Measurements from ENCODE around the gene KCNK10.

The KCNK10 gene

DNA sequence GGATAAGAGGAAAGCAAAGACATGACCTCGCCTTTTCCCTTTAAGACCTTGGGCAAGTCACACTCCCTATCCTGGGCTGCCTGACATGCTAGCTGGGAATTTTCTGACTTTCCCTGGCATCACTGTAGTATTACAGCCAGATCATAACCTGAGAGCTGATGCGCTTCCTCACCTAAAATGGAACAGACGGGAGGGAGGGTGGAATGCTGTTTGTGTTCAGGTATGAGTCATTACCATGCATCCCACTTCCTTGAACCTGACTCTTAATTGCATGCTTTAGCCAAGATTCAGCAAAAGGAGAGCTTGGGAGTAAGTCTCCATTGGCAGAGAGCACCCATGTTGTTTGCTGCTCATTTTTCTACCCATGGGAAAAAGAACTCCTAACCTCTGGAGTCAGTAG is 156.5 kb downstream of the KCNK10 start:
- Histone ChIP-seq H3K9me3 (ENCODE audit: insufficient read depth, low read length) (peaks cover 3% of the 10 kb centered on the region; the same call in 1 of the 2 replicates), H3K27me3 (ENCODE audit: insufficient read depth, insufficient read length) (no peaks in the 10 kb centered on the region), H3K4me1 (ENCODE audit: insufficient read depth, insufficient read length) (no peaks in the 10 kb centered on the region), H3K36me3 (ENCODE audit: insufficient read depth, insufficient read length, low read length) (no peaks in the 10 kb centered on the region), H3K9ac (ENCODE audit: insufficient read length, low read depth) (no peak overlapping the region), H3K4me3 (ENCODE audit: insufficient read length, low read depth) (no peak overlapping the region)
- TF ChIP-seq SUZ12 (IDR thresholded peaks at IDR 0.05; ENCODE audit: extremely low read depth, insufficient read depth, insufficient read length) (no peak), YY1 (IDR thresholded peaks at IDR 0.05; ENCODE audit: insufficient read depth, insufficient read length) (no peak), ZNF274 (IDR thresholded peaks at IDR 0.05; ENCODE audit: low read depth, low read length) (no peak)
- no peak for DNase-seq (ENCODE audit: low read depth, low spot score)

DNA sequence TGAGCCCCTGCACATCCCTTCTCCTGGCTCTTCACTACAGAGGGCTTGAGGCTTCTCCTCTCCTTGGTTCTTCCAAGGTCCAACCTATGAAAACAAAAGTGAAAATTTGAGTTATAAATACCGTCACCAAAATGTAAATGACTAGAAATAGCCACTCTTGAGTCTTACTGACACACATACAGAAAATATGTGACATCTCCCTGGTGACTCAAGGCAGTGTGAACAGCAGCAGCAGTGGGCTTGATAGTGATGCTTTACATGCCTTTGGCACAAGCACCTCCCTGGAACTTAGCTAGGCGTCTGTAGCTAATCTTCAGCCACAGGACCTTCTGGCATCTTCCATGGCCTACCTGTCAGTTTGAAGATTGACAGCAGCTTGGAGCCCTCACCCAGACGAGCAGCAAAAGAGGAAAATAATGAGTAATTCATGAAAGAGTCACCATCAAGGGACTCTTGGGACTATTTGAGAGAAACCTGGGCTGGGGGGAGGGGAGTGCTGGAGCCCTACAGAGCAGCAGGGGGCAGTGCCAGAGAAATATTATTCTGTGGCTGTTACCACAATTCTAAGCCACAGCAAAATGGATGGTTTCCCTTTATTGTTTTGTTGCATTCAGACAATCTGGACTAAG is 158.0 kb downstream of the KCNK10 start:
- no peak for DNase-seq (ENCODE audit: low read depth, low spot score)
- TF ChIP-seq YY1 (IDR thresholded peaks at IDR 0.05; ENCODE audit: insufficient read depth, insufficient read length) (no peak), ZNF274 (IDR thresholded peaks at IDR 0.05; ENCODE audit: low read depth, low read length) (no peak), SUZ12 (IDR thresholded peaks at IDR 0.05; ENCODE audit: extremely low read depth, insufficient read depth, insufficient read length) (no peak)
- no peak overlapping the region for H3K9ac ChIP-seq (ENCODE audit: insufficient read length, low read depth)
- H3K4me1 ChIP-seq (ENCODE audit: insufficient read depth, insufficient read length): no peaks in the 10 kb centered on the region
- H3K4me3 ChIP-seq (ENCODE audit: insufficient read length, low read depth): no peak overlapping the region
- H3K36me3 ChIP-seq (ENCODE audit: insufficient read depth, insufficient read length, low read length): no peaks in the 10 kb centered on the region
- H3K27me3 ChIP-seq (ENCODE audit: insufficient read depth, insufficient read length): no peaks in the 10 kb centered on the region
- H3K9me3 ChIP-seq (ENCODE audit: insufficient read depth, low read length): peaks cover 3% of the 10 kb centered on the region; the same call in 1 of the 2 replicates

DNA sequence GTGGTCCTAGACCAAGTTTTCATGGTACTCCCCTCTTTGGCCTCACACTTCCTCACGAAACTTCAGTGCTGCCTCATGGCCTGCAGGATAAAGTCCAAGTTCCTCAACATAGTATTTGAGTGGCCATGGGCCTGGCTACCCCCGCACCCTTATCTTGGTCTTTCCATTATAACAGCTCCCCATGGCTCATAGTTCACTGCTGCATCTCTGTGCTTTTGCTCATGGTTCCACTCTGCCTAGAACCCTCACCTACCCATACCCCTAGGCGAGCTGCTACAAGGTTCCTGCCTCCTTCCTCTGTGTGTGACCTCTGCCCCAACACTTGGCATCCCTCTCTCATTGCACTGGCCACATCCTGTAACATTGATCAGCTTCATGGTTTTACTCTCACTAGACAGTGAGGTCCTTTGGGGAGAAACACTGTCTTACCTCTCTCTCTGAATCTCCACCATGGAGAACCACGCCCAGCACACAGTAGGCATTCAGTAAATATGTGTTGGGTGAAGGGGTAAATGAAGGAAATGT is 159.3 kb downstream of the KCNK10 start:
- no peak overlapping the region for H3K9ac ChIP-seq (ENCODE audit: insufficient read length, low read depth)

DNA sequence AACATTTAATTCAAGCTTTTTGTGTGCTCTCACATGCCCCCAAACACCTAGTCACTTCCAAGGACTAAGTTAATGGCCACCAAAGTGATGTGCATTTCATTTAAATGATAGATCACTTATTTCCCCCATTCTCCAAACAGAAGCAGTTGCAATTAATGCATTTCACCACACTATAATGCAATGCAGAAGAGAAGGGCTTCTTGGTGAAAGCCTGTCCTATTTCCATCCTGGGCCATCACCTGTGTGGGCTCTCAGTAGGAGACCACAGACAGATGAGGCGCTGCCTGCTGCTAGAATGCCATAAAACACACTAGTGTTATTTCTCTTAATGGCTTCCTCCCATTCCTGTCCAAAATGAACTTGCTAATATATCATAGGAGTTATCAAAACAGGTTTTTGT is 166.9 kb downstream of the KCNK10 start:
- no peak for DNase-seq (ENCODE audit: low read depth, low spot score)
- Histone ChIP-seq H3K27me3 (ENCODE audit: insufficient read depth, insufficient read length) (no peaks in the 10 kb centered on the region), H3K4me3 (ENCODE audit: insufficient read length, low read depth) (no peak overlapping the region), H3K9ac (ENCODE audit: insufficient read length, low read depth) (no peak overlapping the region), H3K36me3 (ENCODE audit: insufficient read depth, insufficient read length, low read length) (no peaks in the 10 kb centered on the region), H3K4me1 (ENCODE audit: insufficient read depth, insufficient read length) (no peaks in the 10 kb centered on the region), H3K9me3 (ENCODE audit: insufficient read depth, low read length) (no peaks in the 10 kb centered on the region)
- TF ChIP-seq SUZ12 (IDR thresholded peaks at IDR 0.05; ENCODE audit: extremely low read depth, insufficient read depth, insufficient read length): no peak
- TF ChIP-seq ZNF274 (IDR thresholded peaks at IDR 0.05; ENCODE audit: low read depth, low read length): no peak
- TF ChIP-seq YY1 (IDR thresholded peaks at IDR 0.05; ENCODE audit: insufficient read depth, insufficient read length): no peak

More for the DNA sequence above, 159.3 kb downstream of the KCNK10 start:
- Histone ChIP-seq H3K4me1 (ENCODE audit: insufficient read depth, insufficient read length) (no peaks in the 10 kb centered on the region), H3K9me3 (ENCODE audit: insufficient read depth, low read length) (peaks cover 3% of the 10 kb centered on the region; the same call in 1 of the 2 replicates), H3K36me3 (ENCODE audit: insufficient read depth, insufficient read length, low read length) (no peaks in the 10 kb centered on the region), H3K4me3 (ENCODE audit: insufficient read length, low read depth) (no peak overlapping the region), H3K27me3 (ENCODE audit: insufficient read depth, insufficient read length) (no peaks in the 10 kb centered on the region)
- DNase-seq (ENCODE audit: low read depth, low spot score): no peak
- TF ChIP-seq YY1 (IDR thresholded peaks at IDR 0.05; ENCODE audit: insufficient read depth, insufficient read length) (no peak), SUZ12 (IDR thresholded peaks at IDR 0.05; ENCODE audit: extremely low read depth, insufficient read depth, insufficient read length) (no peak), ZNF274 (IDR thresholded peaks at IDR 0.05; ENCODE audit: low read depth, low read length) (no peak)

DNA sequence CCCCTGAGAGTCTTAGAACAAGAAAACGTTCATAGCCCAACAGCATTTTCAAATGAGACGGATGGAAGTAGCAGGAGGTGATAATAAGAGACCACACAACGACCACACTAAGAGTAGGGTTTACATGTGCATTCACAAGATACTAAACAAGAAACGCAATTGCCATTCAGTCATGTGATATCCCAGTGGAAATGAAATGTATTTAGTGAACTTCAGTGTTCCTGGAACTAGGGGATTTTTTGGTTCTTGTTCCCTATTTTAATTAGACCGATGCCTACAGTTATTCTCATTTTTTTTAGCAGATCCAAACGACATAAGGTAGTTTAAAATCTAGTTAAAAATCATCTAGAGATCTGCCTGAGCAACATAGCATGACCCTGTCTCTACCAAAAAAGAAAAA is 168.1 kb downstream of the KCNK10 start:
- TF ChIP-seq SUZ12 (IDR thresholded peaks at IDR 0.05; ENCODE audit: extremely low read depth, insufficient read depth, insufficient read length) (no peak), YY1 (IDR thresholded peaks at IDR 0.05; ENCODE audit: insufficient read depth, insufficient read length) (no peak), ZNF274 (IDR thresholded peaks at IDR 0.05; ENCODE audit: low read depth, low read length) (no peak)
- H3K4me3 ChIP-seq (ENCODE audit: insufficient read length, low read depth): no peak overlapping the region
- no peaks in the 10 kb centered on the region for H3K27me3 ChIP-seq (ENCODE audit: insufficient read depth, insufficient read length)
- DNase-seq (ENCODE audit: low read depth, low spot score): no peak
- H3K4me1 ChIP-seq (ENCODE audit: insufficient read depth, insufficient read length): no peaks in the 10 kb centered on the region
- H3K9ac ChIP-seq (ENCODE audit: insufficient read length, low read depth): no peak overlapping the region
- H3K9me3 ChIP-seq (ENCODE audit: insufficient read depth, low read length): no peaks in the 10 kb centered on the region
- H3K36me3 ChIP-seq (ENCODE audit: insufficient read depth, insufficient read length, low read length): no peaks in the 10 kb centered on the region

DNA sequence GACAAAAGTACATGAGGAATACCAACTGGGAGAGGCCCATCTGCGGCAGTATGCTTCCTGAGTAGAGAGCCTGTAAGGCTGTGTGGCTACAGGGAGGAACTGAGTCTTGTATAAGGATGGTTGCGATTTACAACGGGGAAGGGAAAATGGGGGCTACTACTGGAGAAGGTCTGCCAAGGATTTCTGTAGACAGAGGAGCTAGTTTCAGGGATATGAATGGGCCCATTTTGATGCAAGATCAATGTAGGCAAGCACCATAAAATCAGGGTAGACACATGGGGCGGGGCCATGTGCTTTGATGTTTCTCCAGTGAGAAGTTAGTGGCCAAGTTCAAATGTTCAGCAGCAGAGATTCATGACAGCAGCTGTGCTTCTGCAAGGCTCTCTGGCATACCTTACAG is 168.7 kb downstream of the KCNK10 start:
- no peak for DNase-seq (ENCODE audit: low read depth, low spot score)
- Histone ChIP-seq H3K4me3 (ENCODE audit: insufficient read length, low read depth) (no peak overlapping the region), H3K4me1 (ENCODE audit: insufficient read depth, insufficient read length) (no peaks in the 10 kb centered on the region), H3K9me3 (ENCODE audit: insufficient read depth, low read length) (no peaks in the 10 kb centered on the region), H3K9ac (ENCODE audit: insufficient read length, low read depth) (no peak overlapping the region), H3K36me3 (ENCODE audit: insufficient read depth, insufficient read length, low read length) (no peaks in the 10 kb centered on the region), H3K27me3 (ENCODE audit: insufficient read depth, insufficient read length) (no peaks in the 10 kb centered on the region)
- TF ChIP-seq YY1 (IDR thresholded peaks at IDR 0.05; ENCODE audit: insufficient read depth, insufficient read length) (no peak), ZNF274 (IDR thresholded peaks at IDR 0.05; ENCODE audit: low read depth, low read length) (no peak), SUZ12 (IDR thresholded peaks at IDR 0.05; ENCODE audit: extremely low read depth, insufficient read depth, insufficient read length) (no peak)

DNA sequence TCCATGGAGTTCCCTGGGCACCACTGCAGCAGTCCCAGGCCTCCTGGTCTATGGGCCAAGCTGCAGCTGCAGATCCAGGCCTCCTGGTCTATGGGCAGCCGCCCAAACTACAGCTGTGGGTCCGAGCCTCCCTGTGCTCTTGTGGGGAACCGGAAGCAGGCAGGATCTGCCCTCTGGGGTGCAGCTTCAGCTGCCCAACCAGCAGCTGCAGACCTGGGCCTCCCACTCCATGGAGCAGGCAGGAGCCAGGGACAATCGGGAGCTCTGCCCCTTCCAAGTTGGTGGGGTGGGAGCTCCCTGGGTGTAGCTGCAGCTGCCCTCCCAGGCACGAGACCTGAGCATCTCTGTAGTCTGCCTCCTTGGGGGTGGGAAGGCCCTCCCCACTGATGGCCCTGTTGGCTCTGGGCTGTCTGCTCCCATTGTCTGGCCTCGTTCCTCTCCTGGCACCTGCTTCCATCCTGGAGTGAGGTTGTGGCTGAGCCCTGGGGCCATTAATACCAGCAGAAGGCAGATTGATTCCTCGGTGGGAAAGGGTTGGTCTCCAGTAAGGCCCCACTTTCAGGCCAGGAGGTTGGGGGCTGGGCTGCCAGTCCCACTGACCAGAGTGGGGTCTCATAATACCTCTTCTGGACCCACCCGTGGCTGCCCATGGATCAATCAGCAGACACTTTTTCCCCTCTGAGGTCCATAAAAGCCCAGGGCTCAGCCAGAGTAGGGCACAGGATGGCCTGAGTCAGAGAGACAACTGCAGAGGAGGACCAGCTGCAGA is 176.0 kb downstream of the KCNK10 start:
- no peaks in the 10 kb centered on the region for H3K27me3 ChIP-seq (ENCODE audit: insufficient read depth, insufficient read length)
- no peak overlapping the region for H3K9ac ChIP-seq (ENCODE audit: insufficient read length, low read depth)
- DNase-seq (ENCODE audit: low read depth, low spot score): no peak
- no peaks in the 10 kb centered on the region; the same call in 1 of the 2 replicates for H3K9me3 ChIP-seq (ENCODE audit: insufficient read depth, low read length)
- no peaks in the 10 kb centered on the region for H3K4me1 ChIP-seq (ENCODE audit: insufficient read depth, insufficient read length)
- TF ChIP-seq ZNF274 (IDR thresholded peaks at IDR 0.05; ENCODE audit: low read depth, low read length): no peak
- TF ChIP-seq YY1 (IDR thresholded peaks at IDR 0.05; ENCODE audit: insufficient read depth, insufficient read length): no peak
- TF ChIP-seq SUZ12 (IDR thresholded peaks at IDR 0.05; ENCODE audit: extremely low read depth, insufficient read depth, insufficient read length): no peak
- no peak overlapping the region for H3K4me3 ChIP-seq (ENCODE audit: insufficient read length, low read depth)
- H3K36me3 ChIP-seq (ENCODE audit: insufficient read depth, insufficient read length, low read length): no peaks in the 10 kb centered on the region
